GM18505 (cell line): ENCODE measurements around the gene PRCC.
A peak's percentile ranks its signal among the peaks of the same experiment; 100 is the strongest.

Experiments
- ATAC-seq: cut with Tn5 transposase; IDR thresholded peaks from one replicate; pipeline ENCODE4 v1.9.1; 2021; ENCODE audit not compliant: unreplicated experiment
- POLR2A ChIP-seq: IDR thresholded peaks from 4 replicates; pipeline ENCODE4 v1.6.1; 2011; ENCODE audit warnings: borderline replicate concordance; ENCODE audit not compliant: insufficient read depth, insufficient read length; ENCODE audit errors: extremely low read depth

Gene PRCC

GRCh38 chr1:156767101-156767878 is at the start of gene PRCC:
Gene PRCC (plus strand): TSS chr1:156767535. CDS start chr1:156767772, 237 bp downstream.
- peak; percentile 32 for TF ChIP-seq POLR2A
- ATAC-seq = peak; percentile 90

GRCh38 chr1:156721131-156721530 is 46.2 kb upstream of the PRCC start:
- no peak for ATAC-seq
- TF ChIP-seq POLR2A = no peak

GRCh38 chr1:156721535-156721934 is 45.8 kb upstream of the PRCC start:
- no peak for TF ChIP-seq POLR2A
- no peak for ATAC-seq

GRCh38 chr1:156725683-156726280 is 41.6 kb upstream of the PRCC start:
- ATAC-seq = peak; percentile 27
- no peak for TF ChIP-seq POLR2A

- TF ChIP-seq POLR2A = no peak
- no peak for ATAC-seq
Observed at GRCh38 chr1:156726549-156727226, 40.6 kb upstream of the PRCC start.

- no peak for ATAC-seq
Observed at GRCh38 chr1:156727492-156727891, 39.8 kb upstream of the PRCC start.

GRCh38 chr1:156727926-156728598 is 39.3 kb upstream of the PRCC start, which contains the start of gene METTL25B:
Gene METTL25B (plus strand): TSS chr1:156728469. CDS start chr1:156729105, 636 bp downstream.
- ATAC-seq = peak; percentile 57
- peak; percentile 78 for TF ChIP-seq POLR2A

More at GRCh38 chr1:156727492-156727891, 39.8 kb upstream of the PRCC start:
- TF ChIP-seq POLR2A = no peak

GRCh38 chr1:156728599-156729462 is 38.5 kb upstream of the PRCC start, which contains the start of gene ISG20L2:
Gene ISG20L2 (minus strand): TSS chr1:156728766. CDS start chr1:156727652, 1,114 bp downstream.
- peak; percentile 82 for ATAC-seq

GRCh38 chr1:156733989-156734584 is 33.2 kb upstream of the PRCC start:
- no peak for ATAC-seq
- TF ChIP-seq POLR2A = no peak

More at GRCh38 chr1:156728599-156729462, 38.5 kb upstream of the PRCC start, which contains the start of gene ISG20L2:
- TF ChIP-seq POLR2A = peak; percentile 73

GRCh38 chr1:156738407-156738806 is 28.9 kb upstream of the PRCC start:
- ATAC-seq = no peak

GRCh38 chr1:156738916-156739315 is 28.4 kb upstream of the PRCC start:
- TF ChIP-seq POLR2A = no peak
- ATAC-seq = no peak

More at GRCh38 chr1:156738407-156738806, 28.9 kb upstream of the PRCC start:
- no peak for TF ChIP-seq POLR2A

- no peak for TF ChIP-seq POLR2A
- ATAC-seq = no peak
Observed at GRCh38 chr1:156740237-156740740, 27.0 kb upstream of the PRCC start.
